Testis (tissue), 2 donors: ENCODE data around the gene SH2D4B.

Experiments used
- POLR2A ChIP-seq: fragments of 450-650 bp; IDR thresholded peaks from one replicate; pipeline ENCODE4 v1.6.1; 2017; ENCODE audit warnings: antibody characterized with exemption, mild to moderate bottlenecking, moderate library complexity
- TF ChIP-seq, protein P1 (sequence below), 3 experiments: fragments of 450-650 bp in 2 of 3; fragments of 200-600 bp in 1 of 3; sonication (generic) in 1 of 3; IDR thresholded peaks; one replicate each; pipeline ENCODE4 v1.5.1; 2016 to 2019; ENCODE audit warnings: antibody characterized with exemption in 3 of 3, mild to moderate bottlenecking in 2 of 3, moderate library complexity in 1 of 3

DNA sequence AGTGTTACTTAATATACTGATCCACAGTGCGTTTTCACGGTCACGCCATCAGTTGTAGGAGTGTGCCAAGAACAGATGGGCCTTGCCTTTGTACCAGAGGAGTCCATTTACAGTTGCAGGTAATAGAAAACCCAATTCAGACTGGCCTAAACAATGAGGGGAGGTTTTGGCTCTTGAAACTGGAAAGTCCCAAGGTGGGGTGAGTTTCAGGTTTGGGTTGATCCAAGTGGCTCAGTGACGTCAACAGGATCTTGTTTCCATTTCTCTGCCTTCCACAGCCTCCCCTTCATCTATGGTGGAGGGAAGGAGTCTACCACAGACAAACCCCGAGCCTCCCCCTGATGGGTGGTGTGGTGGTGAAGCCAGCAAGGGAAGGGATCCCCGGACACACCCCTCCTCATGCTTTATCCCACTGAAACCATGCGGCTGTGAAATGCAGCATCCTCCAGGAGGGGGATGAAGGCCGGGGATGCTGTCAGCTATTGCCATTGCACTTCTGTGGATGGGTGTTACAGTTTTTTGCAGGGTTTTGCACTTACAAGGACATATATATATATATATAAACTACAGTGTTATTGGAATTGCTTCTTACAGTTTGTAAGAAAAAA lies 14.8 kb upstream of the SH2D4B start:
- TF ChIP-seq, protein P1, sequence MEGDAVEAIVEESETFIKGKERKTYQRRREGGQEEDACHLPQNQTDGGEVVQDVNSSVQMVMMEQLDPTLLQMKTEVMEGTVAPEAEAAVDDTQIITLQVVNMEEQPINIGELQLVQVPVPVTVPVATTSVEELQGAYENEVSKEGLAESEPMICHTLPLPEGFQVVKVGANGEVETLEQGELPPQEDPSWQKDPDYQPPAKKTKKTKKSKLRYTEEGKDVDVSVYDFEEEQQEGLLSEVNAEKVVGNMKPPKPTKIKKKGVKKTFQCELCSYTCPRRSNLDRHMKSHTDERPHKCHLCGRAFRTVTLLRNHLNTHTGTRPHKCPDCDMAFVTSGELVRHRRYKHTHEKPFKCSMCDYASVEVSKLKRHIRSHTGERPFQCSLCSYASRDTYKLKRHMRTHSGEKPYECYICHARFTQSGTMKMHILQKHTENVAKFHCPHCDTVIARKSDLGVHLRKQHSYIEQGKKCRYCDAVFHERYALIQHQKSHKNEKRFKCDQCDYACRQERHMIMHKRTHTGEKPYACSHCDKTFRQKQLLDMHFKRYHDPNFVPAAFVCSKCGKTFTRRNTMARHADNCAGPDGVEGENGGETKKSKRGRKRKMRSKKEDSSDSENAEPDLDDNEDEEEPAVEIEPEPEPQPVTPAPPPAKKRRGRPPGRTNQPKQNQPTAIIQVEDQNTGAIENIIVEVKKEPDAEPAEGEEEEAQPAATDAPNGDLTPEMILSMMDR (IDR thresholded peaks at IDR 0.05): no peak
- TF ChIP-seq POLR2A: no peak
